Bronchial epithelial cell (primary cell): ENCODE results near the gene KDSR. TPM values are rescaled to one million over a fixed set of nuclear protein-coding genes. Genes with fewer than 3 reads are reported as not detected.

ENCODE experiments used
- DNase-seq: peaks from one replicate; pipeline ENCODE4 v3.0.0-alpha.2; 2010; ENCODE audit warnings: low read depth
- FAIRE-seq: peaks from 2 replicates; lab custom pipeline; 2011; peaks lifted over from hg19 to GRCh38; lab: Jason Lieb, UNC
- H3K27me3 ChIP-seq: 2 replicates; pipeline ENCODE4 v1.5.1; 2011; ENCODE audit warnings: low read length; ENCODE audit not compliant: control insufficient read depth, insufficient read depth
- H3K36me3 ChIP-seq: 2 replicates; pipeline ENCODE4 v1.5.1; 2011; ENCODE audit warnings: low read length; ENCODE audit not compliant: control insufficient read depth, insufficient read depth
- H3K4me3 ChIP-seq: 2 replicates; pipeline ENCODE4 v1.5.1; 2011; ENCODE audit warnings: mild to moderate bottlenecking, low read depth, low read length, control low read depth
- CTCF ChIP-seq: IDR thresholded peaks from 2 replicates; pipeline ENCODE4 v1.5.1; 2011; ENCODE audit warnings: mild to moderate bottlenecking, moderate library complexity, low read length, control low read depth, inconsistent platforms; ENCODE audit not compliant: insufficient read depth, severe bottlenecking
- total RNA-seq: library from RNA; depleted of rRNA; stranded (reverse); fragments of >200 nt; gene quantifications from 2 replicates; pipeline ENCODE4 v1.2.1, GENCODE V29; 2014

The KDSR gene
- total RNA-seq, 1 donor from 2014 or later: 40.5 TPM

GRCh38 chr18:63293935-63294334 is 73.1 kb downstream of the KDSR start:
- no peak for TF ChIP-seq CTCF
- FAIRE-seq (no peak), DNase-seq (no peak)
- Histone ChIP-seq H3K27me3 (no peaks in the 10 kb centered on the region), H3K36me3 (no peaks in the 10 kb centered on the region), H3K4me3 (no peak overlapping the region)

- no peak overlapping the region for H3K4me3 ChIP-seq
- FAIRE-seq (no peak), DNase-seq (no peak)
- no peaks in the 10 kb centered on the region for H3K36me3 ChIP-seq
- H3K27me3 ChIP-seq: no peaks in the 10 kb centered on the region
- TF ChIP-seq CTCF: no peak
These were observed 73.9 kb downstream of the KDSR start for GRCh38 chr18:63292831-63293683.

GRCh38 chr18:63291278-63291677 is 75.7 kb downstream of the KDSR start:
- Histone ChIP-seq H3K27me3 (no peaks in the 10 kb centered on the region), H3K36me3 (no peaks in the 10 kb centered on the region), H3K4me3 (no peak overlapping the region)
- TF ChIP-seq CTCF: no peak
- no peak for DNase-seq
- FAIRE-seq: no peak

GRCh38 chr18:63290821-63291200 is 76.2 kb downstream of the KDSR start:
- no peak for TF ChIP-seq CTCF
- DNase-seq (no peak), FAIRE-seq (no peak)
- H3K4me3 ChIP-seq: no peak overlapping the region
- H3K36me3 ChIP-seq: no peaks in the 10 kb centered on the region
- H3K27me3 ChIP-seq: no peaks in the 10 kb centered on the region

- Histone ChIP-seq H3K36me3 (no peaks in the 10 kb centered on the region), H3K27me3 (no peaks in the 10 kb centered on the region), H3K4me3 (no peak overlapping the region)
- peak; percentile 13 for FAIRE-seq
- no peak for DNase-seq
- no peak for TF ChIP-seq CTCF
These were observed 76.7 kb downstream of the KDSR start for GRCh38 chr18:63290166-63290820.
